H1 (cell line): ENCODE results near the gene ZBTB42. TPM values are rescaled to one million over a fixed set of nuclear protein-coding genes. Genes with fewer than 3 reads are reported as not detected.

Experiments
- GTF2F1 ChIP-seq: IDR thresholded peaks from 2 replicates; pipeline ENCODE4 v1.6.1; 2012; ENCODE audit warnings: low read depth, low read length, improper control_type of control experiment, borderline replicate concordance
- TAF1 ChIP-seq: IDR thresholded peaks from 2 replicates; pipeline ENCODE4 v1.6.1; 2011; ENCODE audit warnings: mild to moderate bottlenecking, low read depth, low read length
- YY1 ChIP-seq: IDR thresholded peaks from 2 replicates; pipeline ENCODE4 v1.6.1; 2011; ENCODE audit warnings: low read depth, mild to moderate bottlenecking, low read length
- polyA plus RNA-seq, 7 experiments: library from polyadenylated mRNA; depleted of rRNA in 3 of 7; stranded (reverse) in 5 of 7; unstranded in 2 of 7; fragments of >200 nt in 5 of 7; fragments of 200-250 nt in 2 of 7; gene quantifications; 1 replicate in 5 of 7; 2 replicates in 1 of 7; 4 replicates in 1 of 7; pipeline versions ENCODE4 v1.2.1 to v1.2.3, GENCODE V29; 2011 to 2013; ENCODE audit warnings: missing spikeins in 2 of 7, mixed read lengths in 2 of 7
- total RNA-seq: library from RNA; stranded (reverse); fragmentation: NEBNext Ultra II Directional; extraction: Animal tissue kit (Norgen Biotek cat#: 25700); gene quantifications from 2 replicates; pipeline ENCODE4 v1.2.1, GENCODE V29; 2021
- TF ChIP-seq, protein P1 (sequence below): fragments of 300-600 bp; sonication (generic); IDR thresholded peaks from 2 replicates; pipeline ENCODE4 v1.7.1; 2012; ENCODE audit warnings: low read length, moderate library complexity, mild to moderate bottlenecking, inconsistent platforms; ENCODE audit not compliant: insufficient replicate concordance

ZBTB42 gene
- total and polyA plus RNA-seq, 2 of the 8 experiments (the other 6 are each of a cell fraction or from before 2014, with no cell fraction given) = 2.8 to 3.1 TPM

DNA sequence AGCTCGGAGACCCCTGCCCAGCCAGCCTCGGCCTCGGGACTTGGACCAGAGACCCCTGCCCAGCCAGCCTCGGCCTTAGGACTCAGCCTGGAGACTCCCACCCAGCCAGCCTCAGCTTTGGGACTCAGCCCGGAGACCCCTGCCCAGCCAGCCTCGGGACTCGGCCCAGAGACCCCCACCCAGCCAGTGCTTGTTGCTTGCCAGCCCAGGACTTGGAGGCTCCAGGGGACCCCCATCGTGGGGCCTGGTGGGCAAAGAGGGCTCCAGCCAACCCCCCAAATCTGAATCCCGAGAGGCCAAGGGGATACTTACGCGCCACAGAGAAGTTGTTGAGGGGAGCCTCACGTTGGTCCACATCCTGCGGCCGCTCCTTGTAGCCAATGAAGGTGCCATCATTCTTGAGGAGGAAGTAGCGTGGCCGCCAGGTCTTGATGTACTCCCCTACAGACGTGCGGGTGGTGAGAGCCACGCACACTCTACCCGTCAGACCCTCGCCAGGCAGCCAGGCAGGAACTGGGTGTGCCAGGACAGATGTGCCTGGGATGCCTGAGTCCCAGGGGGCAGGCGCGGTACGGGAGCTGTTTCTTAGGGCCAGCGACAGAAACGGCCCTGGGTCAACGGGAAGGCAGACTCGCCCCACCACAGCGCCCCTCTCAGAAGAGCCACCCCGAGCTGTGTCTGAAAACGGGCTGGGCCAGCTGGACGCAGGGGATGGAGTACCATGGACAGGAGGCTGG, 21.0 kb upstream of the ZBTB42 start (continued):
- TF ChIP-seq, protein P1, sequence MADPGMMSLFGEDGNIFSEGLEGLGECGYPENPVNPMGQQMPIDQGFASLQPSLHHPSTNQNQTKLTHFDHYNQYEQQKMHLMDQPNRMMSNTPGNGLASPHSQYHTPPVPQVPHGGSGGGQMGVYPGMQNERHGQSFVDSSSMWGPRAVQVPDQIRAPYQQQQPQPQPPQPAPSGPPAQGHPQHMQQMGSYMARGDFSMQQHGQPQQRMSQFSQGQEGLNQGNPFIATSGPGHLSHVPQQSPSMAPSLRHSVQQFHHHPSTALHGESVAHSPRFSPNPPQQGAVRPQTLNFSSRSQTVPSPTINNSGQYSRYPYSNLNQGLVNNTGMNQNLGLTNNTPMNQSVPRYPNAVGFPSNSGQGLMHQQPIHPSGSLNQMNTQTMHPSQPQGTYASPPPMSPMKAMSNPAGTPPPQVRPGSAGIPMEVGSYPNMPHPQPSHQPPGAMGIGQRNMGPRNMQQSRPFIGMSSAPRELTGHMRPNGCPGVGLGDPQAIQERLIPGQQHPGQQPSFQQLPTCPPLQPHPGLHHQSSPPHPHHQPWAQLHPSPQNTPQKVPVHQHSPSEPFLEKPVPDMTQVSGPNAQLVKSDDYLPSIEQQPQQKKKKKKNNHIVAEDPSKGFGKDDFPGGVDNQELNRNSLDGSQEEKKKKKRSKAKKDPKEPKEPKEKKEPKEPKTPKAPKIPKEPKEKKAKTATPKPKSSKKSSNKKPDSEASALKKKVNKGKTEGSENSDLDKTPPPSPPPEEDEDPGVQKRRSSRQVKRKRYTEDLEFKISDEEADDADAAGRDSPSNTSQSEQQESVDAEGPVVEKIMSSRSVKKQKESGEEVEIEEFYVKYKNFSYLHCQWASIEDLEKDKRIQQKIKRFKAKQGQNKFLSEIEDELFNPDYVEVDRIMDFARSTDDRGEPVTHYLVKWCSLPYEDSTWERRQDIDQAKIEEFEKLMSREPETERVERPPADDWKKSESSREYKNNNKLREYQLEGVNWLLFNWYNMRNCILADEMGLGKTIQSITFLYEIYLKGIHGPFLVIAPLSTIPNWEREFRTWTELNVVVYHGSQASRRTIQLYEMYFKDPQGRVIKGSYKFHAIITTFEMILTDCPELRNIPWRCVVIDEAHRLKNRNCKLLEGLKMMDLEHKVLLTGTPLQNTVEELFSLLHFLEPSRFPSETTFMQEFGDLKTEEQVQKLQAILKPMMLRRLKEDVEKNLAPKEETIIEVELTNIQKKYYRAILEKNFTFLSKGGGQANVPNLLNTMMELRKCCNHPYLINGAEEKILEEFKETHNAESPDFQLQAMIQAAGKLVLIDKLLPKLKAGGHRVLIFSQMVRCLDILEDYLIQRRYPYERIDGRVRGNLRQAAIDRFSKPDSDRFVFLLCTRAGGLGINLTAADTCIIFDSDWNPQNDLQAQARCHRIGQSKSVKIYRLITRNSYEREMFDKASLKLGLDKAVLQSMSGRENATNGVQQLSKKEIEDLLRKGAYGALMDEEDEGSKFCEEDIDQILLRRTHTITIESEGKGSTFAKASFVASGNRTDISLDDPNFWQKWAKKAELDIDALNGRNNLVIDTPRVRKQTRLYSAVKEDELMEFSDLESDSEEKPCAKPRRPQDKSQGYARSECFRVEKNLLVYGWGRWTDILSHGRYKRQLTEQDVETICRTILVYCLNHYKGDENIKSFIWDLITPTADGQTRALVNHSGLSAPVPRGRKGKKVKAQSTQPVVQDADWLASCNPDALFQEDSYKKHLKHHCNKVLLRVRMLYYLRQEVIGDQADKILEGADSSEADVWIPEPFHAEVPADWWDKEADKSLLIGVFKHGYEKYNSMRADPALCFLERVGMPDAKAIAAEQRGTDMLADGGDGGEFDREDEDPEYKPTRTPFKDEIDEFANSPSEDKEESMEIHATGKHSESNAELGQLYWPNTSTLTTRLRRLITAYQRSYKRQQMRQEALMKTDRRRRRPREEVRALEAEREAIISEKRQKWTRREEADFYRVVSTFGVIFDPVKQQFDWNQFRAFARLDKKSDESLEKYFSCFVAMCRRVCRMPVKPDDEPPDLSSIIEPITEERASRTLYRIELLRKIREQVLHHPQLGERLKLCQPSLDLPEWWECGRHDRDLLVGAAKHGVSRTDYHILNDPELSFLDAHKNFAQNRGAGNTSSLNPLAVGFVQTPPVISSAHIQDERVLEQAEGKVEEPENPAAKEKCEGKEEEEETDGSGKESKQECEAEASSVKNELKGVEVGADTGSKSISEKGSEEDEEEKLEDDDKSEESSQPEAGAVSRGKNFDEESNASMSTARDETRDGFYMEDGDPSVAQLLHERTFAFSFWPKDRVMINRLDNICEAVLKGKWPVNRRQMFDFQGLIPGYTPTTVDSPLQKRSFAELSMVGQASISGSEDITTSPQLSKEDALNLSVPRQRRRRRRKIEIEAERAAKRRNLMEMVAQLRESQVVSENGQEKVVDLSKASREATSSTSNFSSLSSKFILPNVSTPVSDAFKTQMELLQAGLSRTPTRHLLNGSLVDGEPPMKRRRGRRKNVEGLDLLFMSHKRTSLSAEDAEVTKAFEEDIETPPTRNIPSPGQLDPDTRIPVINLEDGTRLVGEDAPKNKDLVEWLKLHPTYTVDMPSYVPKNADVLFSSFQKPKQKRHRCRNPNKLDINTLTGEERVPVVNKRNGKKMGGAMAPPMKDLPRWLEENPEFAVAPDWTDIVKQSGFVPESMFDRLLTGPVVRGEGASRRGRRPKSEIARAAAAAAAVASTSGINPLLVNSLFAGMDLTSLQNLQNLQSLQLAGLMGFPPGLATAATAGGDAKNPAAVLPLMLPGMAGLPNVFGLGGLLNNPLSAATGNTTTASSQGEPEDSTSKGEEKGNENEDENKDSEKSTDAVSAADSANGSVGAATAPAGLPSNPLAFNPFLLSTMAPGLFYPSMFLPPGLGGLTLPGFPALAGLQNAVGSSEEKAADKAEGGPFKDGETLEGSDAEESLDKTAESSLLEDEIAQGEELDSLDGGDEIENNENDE = no peak
- no peak for TF ChIP-seq TAF1
- no peak for TF ChIP-seq YY1
- TF ChIP-seq GTF2F1 = no peak
